Natural killer cell (primary cell): ENCODE data around the gene CFC1. TPM values are rescaled to one million over a fixed set of nuclear protein-coding genes. Genes with fewer than 3 reads are reported as not detected.
A peak's percentile ranks its signal among the peaks of the same experiment; 100 is the strongest.
"Not testable (repeated sequence)": the region's sequence is repeated elsewhere in the genome, so short reads cannot be mapped to it uniquely, and the experiment has no call there.

Source experiments
- ATAC-seq, 3 donors: fragments of 150-1000 bp in 2 of 3; fragments of 200-7000 bp in 1 of 3; cut with Tn5 transposase; 1 replicate in 1 of 3; 2 replicates in 2 of 3; pipeline ENCODE4 v1.10.0; 2021; ENCODE audit warnings: mild to moderate bottlenecking in 2 of 3, moderate library complexity in 2 of 3
- DNase-seq, 2 donors: peaks; one replicate each; pipeline versions ENCODE4 v3.0.0 to v3.0.0-alpha.2; 2013 to 2021; ENCODE audit warnings: mixed read lengths in 1 of 2
- H3K27ac ChIP-seq: one replicate; pipeline ENCODE4 v1.5.1; 2013; ENCODE audit warnings: mild to moderate bottlenecking, low read length
- H3K27me3 ChIP-seq: one replicate; pipeline ENCODE4 v1.6.1; 2013; ENCODE audit warnings: low read length; ENCODE audit not compliant: control insufficient read depth, insufficient read depth
- H3K36me3 ChIP-seq: one replicate; pipeline ENCODE4 v1.6.1; 2013; ENCODE audit warnings: low read length; ENCODE audit not compliant: control insufficient read depth, insufficient read depth
- H3K4me1 ChIP-seq: one replicate; pipeline ENCODE4 v1.6.1; 2013; ENCODE audit warnings: low read length; ENCODE audit not compliant: control insufficient read depth, insufficient read depth
- H3K4me3 ChIP-seq: one replicate; pipeline ENCODE4 v1.5.1; 2013; ENCODE audit warnings: low read length
- H3K9me3 ChIP-seq: one replicate; pipeline ENCODE4 v1.6.1; 2013; ENCODE audit warnings: low read length; ENCODE audit not compliant: control insufficient read depth, insufficient read depth
- H3K27ac Mint-ChIP-seq, 2 donors: one replicate each; pipeline ENCODE4 v1.8.0; 2022; ENCODE audit warnings: mild to moderate bottlenecking in 2 of 2, mixed read lengths in 2 of 2, moderate library complexity in 1 of 2
- H3K27me3 Mint-ChIP-seq, 2 donors: one replicate each; pipeline ENCODE4 v1.8.0; 2022; ENCODE audit warnings: low read depth in 2 of 2, mixed read lengths in 2 of 2
- H3K36me3 Mint-ChIP-seq: one replicate; pipeline ENCODE4 v1.8.0; 2022; ENCODE audit warnings: mixed read lengths
- H3K4me1 Mint-ChIP-seq, 2 donors: one replicate each; pipeline ENCODE4 v1.8.0; 2022; ENCODE audit warnings: mixed read lengths in 2 of 2
- H3K4me3 Mint-ChIP-seq: one replicate; pipeline ENCODE4 v1.8.0; 2022; ENCODE audit warnings: mild to moderate bottlenecking, moderate library complexity, mixed read lengths
- H3K9me3 Mint-ChIP-seq, 2 donors: one replicate each; pipeline ENCODE4 v1.8.0; 2022; ENCODE audit warnings: mixed read lengths in 2 of 2
- WGBS: methylation state at CpG from one replicate; pipeline ENCODE4 v1.1.7; 2013; ENCODE audit warnings: missing lambda C conversion rate; ENCODE audit not compliant: insufficient coverage; 5-methylcytosine and 5-hydroxymethylcytosine counted together
- intact Hi-C: fragments of 100-400 bp; cut with micrococcal nuclease; formaldehyde crosslinking; loops from one replicate; pipeline ENCODE4 v1.14.2; 2022
- total RNA-seq, 4 donors: library from RNA; stranded (reverse); fragments of 120-200 nt in 1 of 4; gene quantifications; one replicate each; pipeline versions ENCODE4 v1.2.3 to v1.2.4, GENCODE V29; 2013 to 2022

CFC1 gene
- total RNA-seq, 3 donors from 2014 or later (not counting 1 experiment from before 2014, with no cell fraction given), result not detected

DNA sequence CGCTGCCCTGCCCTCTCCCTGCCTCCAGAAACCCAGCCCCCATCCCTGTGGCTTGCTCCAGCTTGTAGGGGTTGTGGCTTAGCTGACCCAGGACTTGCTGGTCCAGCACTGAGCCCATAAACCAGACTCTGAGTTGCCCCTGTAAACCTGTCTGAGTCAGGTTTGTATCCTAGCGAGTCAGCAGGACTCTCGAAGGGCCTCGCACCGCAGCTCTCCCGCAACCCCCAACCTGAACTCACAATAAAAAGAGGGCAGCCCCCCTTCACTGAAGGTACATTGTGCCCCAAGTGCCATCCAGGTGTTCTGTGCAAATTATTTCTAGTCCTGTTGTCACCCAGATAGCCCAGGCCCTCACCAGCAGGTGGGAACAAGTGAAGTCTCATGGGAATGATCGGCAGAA is 17.9 kb downstream of the CFC1 start:
- H3K9me3 ChIP-seq, ATAC-seq, H3K27ac Mint-ChIP-seq, H3K4me1 Mint-ChIP-seq, H3K36me3 ChIP-seq, intact Hi-C loops, H3K4me1 ChIP-seq, H3K4me3 ChIP-seq, H3K27ac ChIP-seq, H3K27me3 ChIP-seq, DNase-seq, H3K27me3 Mint-ChIP-seq, H3K4me3 Mint-ChIP-seq, H3K36me3 Mint-ChIP-seq, H3K9me3 Mint-ChIP-seq: not testable (repeated sequence)
- WGBS, result no CpG with 5 or more reads among the region's 7 CpGs

GRCh38 chr2:130579121-130579520 is 20.3 kb downstream of the CFC1 start:
- ATAC-seq, DNase-seq, H3K9me3 ChIP-seq, H3K27ac ChIP-seq, H3K36me3 ChIP-seq, H3K4me3 Mint-ChIP-seq, H3K9me3 Mint-ChIP-seq, H3K27me3 ChIP-seq, H3K4me1 Mint-ChIP-seq, intact Hi-C loops, H3K4me3 ChIP-seq, H3K4me1 ChIP-seq, H3K27me3 Mint-ChIP-seq, H3K27ac Mint-ChIP-seq, H3K36me3 Mint-ChIP-seq: not testable (repeated sequence)
- WGBS, result 86% methylated on average over 4 of the region's 7 CpGs

DNA sequence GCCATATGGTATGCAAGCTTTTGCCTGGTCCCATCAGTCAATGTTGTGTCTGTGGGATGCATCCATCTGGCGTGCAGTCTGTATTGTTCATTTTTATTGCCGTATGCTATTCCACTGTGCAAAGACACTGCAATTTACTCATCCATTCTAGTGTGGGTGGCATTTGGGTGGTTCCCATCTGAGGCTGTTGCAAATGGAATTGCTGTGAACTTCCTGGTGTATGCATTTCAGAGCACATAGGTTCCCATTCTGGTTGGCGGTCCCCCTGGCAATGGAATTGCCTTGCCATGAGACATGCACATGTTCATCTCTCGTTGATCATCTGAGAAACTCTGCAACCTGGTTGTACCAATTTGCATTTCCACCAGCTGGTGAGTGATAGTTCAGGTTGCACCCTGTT is 21.8 kb downstream of the CFC1 start:
- H3K36me3 Mint-ChIP-seq, H3K27me3 Mint-ChIP-seq, H3K36me3 ChIP-seq, H3K4me1 Mint-ChIP-seq, H3K4me3 Mint-ChIP-seq, intact Hi-C loops, H3K4me1 ChIP-seq, H3K9me3 Mint-ChIP-seq, DNase-seq, H3K4me3 ChIP-seq, H3K27ac ChIP-seq, H3K9me3 ChIP-seq, ATAC-seq, H3K27me3 ChIP-seq, H3K27ac Mint-ChIP-seq: not testable (repeated sequence)
- WGBS, result no CpG with 5 or more reads among the region's 4 CpGs

GRCh38 chr2:130576209-130576784 is 23.1 kb downstream of the CFC1 start:
- H3K4me3 ChIP-seq, H3K9me3 Mint-ChIP-seq, H3K36me3 Mint-ChIP-seq, H3K27me3 ChIP-seq, H3K27ac ChIP-seq, DNase-seq, H3K36me3 ChIP-seq, H3K4me1 Mint-ChIP-seq, intact Hi-C loops, H3K9me3 ChIP-seq, H3K27me3 Mint-ChIP-seq, H3K4me1 ChIP-seq: not testable (repeated sequence)
- WGBS, result no CpG with 5 or more reads among the region's 8 CpGs
- Mint-ChIP-seq H3K4me3 (peak overlapping the region; percentile 72), H3K27ac (peak overlapping the region; percentile 50 to 65)
- peak; percentile 62 to 81 (median 81) for ATAC-seq

DNA sequence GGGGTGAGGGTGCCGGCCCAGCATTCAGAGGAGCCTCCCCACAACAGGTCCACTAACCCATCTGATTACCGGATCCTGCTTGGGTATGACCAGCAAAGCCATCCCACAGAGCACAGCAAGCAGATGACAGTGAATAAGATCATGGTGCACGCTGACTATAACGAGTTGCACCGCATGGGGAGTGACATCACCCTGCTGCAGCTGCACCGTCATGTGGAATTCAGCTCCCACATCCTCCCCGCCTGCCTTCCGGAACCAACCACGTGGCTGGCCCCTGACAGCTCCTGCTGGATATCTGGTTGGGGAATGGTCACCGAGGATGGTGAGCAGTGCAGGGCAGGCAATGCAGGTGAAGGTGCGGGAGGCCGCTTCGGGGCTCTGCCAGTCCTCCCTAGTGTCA is 25.1 kb downstream of the CFC1 start:
- H3K4me3 Mint-ChIP-seq, ATAC-seq, H3K9me3 Mint-ChIP-seq, H3K27ac ChIP-seq, H3K27ac Mint-ChIP-seq, H3K4me1 ChIP-seq, H3K27me3 ChIP-seq, intact Hi-C loops, H3K36me3 ChIP-seq, DNase-seq, H3K9me3 ChIP-seq, H3K4me3 ChIP-seq, H3K36me3 Mint-ChIP-seq, H3K27me3 Mint-ChIP-seq, H3K4me1 Mint-ChIP-seq: not testable (repeated sequence)
- no CpG with 5 or more reads among the region's 13 CpGs for WGBS

GRCh38 chr2:130571929-130572328 is 27.4 kb downstream of the CFC1 start:
- H3K4me1 Mint-ChIP-seq, H3K27me3 ChIP-seq, intact Hi-C loops, H3K27ac ChIP-seq, H3K27ac Mint-ChIP-seq, DNase-seq, H3K4me3 Mint-ChIP-seq, H3K4me3 ChIP-seq, H3K9me3 ChIP-seq, H3K27me3 Mint-ChIP-seq, H3K4me1 ChIP-seq, H3K9me3 Mint-ChIP-seq, H3K36me3 Mint-ChIP-seq, H3K36me3 ChIP-seq: not testable (repeated sequence)
- no CpG with 5 or more reads among the region's 3 CpGs for WGBS
- peak; percentile 27 to 59 (median 31) for ATAC-seq

DNA sequence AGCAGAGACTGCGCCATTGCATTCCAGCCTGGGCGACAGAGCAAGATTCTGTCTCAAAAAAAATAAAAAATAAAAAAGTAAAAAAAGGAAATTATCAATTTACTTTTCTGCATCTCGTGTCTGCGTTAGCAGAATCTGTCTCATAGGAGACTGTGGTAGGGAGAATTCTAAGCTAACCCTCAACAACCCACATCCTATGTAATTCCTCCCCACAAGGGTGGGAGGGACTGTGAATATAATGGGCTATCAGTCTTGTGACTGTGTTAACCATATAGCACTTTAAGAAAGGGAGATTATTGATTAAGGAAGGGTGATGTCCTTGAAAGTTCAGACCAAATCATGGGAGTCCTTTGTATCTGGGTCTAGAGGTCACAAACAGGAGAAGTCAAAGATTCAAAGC is 33.2 kb downstream of the CFC1 start:
- H3K4me1 Mint-ChIP-seq, H3K27me3 ChIP-seq, H3K4me3 Mint-ChIP-seq, H3K9me3 ChIP-seq, DNase-seq, H3K27me3 Mint-ChIP-seq, H3K9me3 Mint-ChIP-seq, intact Hi-C loops, H3K4me3 ChIP-seq, H3K36me3 Mint-ChIP-seq, H3K27ac ChIP-seq, H3K27ac Mint-ChIP-seq, H3K36me3 ChIP-seq, H3K4me1 ChIP-seq: not testable (repeated sequence)
- ATAC-seq, result peak; percentile 41 to 79 (median 54)
- WGBS, result no CpG with 5 or more reads among the region's 4 CpGs

- DNase-seq, H3K9me3 Mint-ChIP-seq, H3K27ac ChIP-seq, H3K9me3 ChIP-seq, H3K27me3 Mint-ChIP-seq, H3K4me1 ChIP-seq, H3K4me1 Mint-ChIP-seq, H3K4me3 Mint-ChIP-seq, H3K27ac Mint-ChIP-seq, H3K36me3 Mint-ChIP-seq, H3K4me3 ChIP-seq, H3K27me3 ChIP-seq, intact Hi-C loops, H3K36me3 ChIP-seq, ATAC-seq: not testable (repeated sequence)
- WGBS, result no CpG with 5 or more reads among the region's 8 CpGs
Measured at GRCh38 chr2:130556441-130556840, 42.9 kb downstream of the CFC1 start.
